Stimulated activated CD4-positive, alpha-beta T cell treated with anti-CD3 and anti-CD28 coated beads, Interleukin-15, amount 100 ng/mL, for 1 hour (primary cell): ENCODE data around the gene PSEN2.

Source experiments
- DNase-seq, 2 donors: peaks; one replicate each; pipeline ENCODE4 v3.0.0-alpha.2; 2020; ENCODE audit warnings: low read depth in 1 of 2, low spot score in 1 of 2

PSEN2 gene

DNA sequence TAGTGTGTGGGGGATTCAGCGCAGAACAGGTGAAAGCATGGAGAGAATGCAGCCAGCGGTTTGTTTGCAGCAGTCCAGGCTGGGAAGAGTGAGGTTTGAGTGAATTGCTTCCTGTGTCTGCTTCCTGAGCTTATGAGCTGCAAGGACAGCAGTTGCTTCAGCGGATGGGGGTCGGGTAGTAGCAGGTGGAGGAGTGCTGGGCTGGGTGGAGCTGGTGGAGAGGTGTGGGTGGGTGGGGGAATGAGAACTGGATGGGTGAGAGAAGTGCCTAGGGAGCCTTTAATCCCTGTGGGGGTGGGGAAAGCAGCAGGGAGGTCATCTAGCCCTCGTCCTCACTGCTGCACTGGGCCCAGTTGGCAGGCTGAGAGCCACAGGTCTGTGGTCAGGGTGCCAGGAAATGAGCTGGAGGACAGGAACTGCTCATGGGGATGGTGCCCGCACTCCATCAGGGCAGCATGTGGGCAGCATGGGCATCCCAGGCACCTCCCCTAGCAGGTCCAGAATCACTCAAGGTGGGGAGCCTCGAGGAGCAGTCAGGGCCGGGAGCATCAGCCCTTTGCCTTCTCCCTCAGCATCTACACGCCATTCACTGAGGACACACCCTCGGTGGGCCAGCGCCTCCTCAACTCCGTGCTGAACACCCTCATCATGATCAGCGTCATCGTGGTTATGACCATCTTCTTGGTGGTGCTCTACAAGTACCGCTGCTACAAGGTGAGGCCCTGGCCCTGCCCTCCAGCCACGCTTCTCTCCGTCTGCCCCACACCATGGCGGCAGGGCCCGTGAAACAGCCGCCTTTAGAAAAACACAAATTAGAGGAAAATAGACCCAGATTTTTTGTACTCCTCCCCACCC is 14.8 kb downstream of the PSEN2 start:
- DNase-seq: no peak

DNA sequence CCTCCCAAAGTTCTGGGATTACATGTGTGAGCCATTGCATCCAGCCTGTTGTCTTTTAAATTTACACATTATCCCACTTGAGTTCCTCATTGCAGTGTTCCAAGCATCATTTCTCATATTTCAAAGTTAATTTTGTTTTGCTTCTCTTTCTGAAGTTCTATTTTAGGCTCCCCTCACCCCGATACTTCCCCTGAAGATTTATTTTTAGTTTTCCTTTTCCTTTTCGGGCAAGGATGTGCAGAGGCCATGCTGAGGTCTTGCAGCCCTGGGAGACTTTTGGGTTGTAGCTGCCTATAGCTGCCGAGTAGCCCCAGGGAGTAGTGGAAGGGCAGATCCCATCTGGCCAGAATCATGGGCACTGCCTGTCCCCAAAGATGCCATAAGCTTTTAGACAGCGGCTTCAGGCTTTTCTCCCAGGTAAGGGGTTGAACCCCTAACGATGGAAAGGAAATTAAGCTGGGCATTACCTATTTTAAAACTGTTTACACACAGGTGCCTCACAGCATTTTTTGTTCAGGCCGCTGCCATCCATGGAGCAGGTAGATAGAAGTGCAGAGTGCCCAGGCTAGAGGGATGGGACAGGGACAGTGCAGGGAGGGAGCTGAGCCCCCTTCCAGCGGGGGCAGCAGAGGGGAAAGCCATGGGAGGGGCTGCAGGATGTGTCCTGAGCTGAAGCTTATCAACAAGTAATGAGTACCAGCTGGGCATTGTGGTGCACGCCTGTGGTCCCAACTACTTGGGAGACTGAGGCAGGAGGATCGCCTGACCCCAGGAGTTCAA is 15.9 kb downstream of the PSEN2 start:
- DNase-seq: no peak

DNA sequence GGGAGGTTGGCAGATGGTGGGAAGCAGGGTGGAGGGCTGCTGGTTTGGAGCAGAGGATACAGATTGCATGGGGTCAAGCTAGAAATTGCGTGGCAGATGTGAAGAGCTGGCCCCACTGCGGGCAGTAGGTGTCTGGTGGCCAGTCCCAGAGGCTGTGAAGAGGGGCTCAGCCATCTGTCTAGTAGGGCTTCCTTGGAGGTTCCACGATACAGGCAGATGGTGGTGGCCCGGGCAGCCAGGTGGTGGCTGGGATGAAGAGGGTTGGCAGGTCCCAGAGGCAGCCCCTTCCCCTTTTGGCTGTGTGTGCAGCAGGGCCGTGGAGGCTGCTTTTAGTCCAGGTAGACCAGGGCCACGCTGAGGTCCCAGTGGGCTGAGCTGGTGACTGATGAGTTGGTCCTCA is 16.6 kb downstream of the PSEN2 start:
- no peak for DNase-seq

DNA sequence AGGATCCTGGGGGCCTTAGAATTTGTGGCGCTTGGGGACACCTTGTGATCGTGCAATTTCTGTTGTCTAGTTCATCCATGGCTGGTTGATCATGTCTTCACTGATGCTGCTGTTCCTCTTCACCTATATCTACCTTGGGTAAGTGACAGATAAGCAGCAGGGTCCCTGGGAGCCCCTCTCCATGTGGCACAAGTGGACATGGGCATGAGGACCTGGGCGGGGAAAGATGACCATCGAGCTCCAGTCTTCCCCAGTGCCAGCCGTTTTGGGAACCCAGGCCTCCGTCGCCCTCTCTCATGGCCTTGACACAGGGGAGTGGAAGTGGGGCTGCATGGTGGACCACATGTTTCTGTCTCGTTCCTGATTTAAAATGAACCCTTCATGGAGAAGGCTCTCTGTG is 17.6 kb downstream of the PSEN2 start:
- no peak for DNase-seq

DNA sequence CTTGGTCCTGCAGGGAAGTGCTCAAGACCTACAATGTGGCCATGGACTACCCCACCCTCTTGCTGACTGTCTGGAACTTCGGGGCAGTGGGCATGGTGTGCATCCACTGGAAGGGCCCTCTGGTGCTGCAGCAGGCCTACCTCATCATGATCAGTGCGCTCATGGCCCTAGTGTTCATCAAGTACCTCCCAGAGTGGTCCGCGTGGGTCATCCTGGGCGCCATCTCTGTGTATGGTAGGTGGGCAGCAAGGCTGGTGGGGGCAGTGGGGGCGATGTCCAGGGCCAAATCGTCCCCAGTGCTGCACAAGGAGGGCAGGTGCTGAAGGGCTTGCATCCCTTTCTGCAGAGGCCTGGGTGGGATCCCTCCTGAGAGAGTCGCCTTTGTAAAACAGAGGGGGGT is 18.4 kb downstream of the PSEN2 start:
- no peak for DNase-seq

DNA sequence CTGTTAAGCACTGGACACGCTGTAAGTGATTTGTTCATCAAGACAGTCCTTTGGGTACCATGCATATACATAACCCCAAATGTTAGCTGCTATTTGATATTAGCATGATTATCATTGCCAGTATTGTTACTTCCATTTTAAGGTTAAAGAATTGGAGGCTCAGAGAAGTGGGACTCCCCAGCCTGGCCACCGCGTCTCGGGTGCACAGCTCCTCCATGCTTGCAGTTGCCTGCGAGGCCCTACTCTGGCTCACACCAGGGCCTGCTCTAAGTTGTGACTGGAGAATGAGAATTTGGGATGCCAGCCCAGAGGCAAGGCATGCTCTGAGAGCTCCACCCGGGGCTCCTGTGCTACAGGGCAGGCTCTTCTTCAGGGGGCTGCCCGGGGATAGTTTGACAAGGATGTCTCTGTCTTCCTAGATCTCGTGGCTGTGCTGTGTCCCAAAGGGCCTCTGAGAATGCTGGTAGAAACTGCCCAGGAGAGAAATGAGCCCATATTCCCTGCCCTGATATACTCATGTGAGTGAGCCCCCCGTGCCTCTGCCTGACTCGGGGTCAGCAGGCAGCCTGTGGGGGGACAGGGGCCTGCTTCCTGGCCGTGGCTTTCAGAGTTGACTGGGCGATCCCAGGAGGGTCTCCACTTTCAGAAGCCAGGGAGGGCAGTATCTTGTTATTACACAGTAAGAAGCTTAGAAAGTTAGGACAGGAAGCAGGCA is 19.4 kb downstream of the PSEN2 start:
- DNase-seq: no peak

DNA sequence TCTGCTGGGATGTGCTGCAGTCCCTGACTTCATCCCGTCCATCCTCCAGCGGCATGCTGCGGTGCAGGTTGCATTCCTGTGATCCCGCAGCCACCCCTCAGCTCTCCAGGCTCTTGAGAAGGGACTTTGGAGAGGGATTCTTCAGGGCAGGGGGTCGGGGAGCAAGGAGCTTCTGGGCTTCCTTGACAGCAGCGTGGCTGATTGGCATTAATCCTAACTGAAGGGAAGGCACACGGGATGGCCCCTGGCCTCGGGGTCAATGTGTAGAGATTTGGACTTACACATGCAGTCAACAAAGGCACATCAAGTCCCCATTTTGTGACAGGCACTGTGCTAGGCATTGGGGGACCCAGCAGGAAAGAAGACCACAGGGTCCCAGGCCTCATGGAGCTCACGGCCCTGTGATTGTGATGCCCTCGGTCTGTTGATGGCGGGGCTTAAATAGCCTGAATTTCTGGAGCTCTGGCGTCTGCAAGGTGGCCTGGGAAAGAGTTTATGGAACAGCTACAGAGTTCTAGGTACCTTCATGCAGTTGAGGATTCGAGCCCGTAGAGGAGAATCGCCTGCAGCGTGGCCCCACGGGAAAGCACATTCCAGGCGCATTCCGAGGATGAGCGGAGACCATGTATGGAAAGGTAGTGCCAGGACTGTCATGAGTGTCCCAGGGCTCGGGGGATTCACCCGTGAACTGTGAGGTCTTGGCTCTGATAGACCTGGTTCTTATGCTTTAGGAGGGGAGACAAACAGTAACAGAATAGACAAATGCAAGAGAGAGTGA is 20.1 kb downstream of the PSEN2 start:
- DNase-seq: no peak

DNA sequence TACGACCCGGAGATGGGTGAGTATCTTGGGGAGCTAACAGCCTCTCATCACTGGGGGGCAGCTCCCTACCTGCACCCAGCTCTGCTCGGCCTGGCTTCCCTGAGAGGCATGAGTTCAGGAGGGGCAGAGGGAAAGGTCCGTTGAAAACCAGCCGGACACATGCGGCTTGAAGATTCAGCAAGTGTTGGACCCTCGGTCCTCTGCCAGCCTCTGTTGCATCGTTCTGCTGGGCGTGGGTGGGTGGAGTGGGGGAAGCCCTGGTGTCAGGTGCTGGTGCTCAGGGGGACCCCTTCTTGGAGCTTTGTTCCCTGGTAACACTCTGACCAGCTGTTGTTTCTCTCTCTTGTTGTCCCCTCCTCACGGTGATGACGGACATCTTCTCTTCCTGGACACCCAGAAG is 20.9 kb downstream of the PSEN2 start:
- DNase-seq: no peak

DNA sequence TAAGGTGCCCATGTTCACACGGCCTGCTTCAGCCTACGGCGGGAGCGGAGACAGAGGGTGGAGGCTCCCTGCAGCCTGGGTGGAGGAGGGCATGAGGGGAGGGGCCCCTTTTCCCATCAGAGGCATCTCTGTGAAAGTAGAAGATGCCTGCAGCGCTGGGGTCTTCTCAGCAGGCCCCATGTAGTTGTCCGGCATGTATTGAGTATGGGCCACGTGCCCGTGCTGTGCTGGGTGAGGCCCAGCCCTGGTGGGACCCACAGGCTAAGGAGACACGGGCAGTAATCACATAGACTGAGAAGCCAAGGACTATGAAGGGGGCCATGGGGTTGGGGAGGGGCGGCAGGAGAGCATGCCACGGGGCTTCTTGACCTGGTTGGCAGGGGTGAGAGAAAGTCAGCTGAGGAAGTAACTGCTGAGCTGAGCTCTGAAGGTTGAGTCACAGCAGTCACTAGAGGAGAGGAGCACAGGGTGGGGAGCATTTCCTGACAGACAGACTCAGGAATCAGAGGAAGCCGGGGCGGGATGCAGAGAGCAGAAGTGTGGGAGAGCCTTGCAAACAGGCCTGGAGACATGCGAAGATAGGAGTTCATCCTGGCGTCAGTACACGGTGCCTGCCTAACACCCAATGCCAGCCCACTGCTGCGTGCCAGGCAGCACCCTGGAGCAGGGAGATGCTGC is 21.6 kb downstream of the PSEN2 start:
- no peak for DNase-seq

DNA sequence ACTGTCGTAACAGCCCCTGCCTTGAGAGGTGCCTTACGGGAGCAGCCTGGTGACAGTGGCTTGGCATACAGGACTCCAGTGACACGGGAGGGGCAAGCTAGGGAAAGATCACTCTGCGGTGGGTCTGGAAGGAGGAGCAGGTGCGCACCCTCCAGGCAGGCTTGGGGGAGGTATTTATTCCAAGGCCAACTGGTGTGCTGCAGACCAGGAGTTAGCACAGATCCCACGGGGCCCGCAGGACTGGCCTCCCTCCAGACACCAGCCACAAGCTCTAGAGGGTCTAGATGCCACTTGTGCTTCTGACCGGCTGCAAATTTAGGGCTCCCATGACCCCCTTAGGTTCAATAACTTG is 22.1 kb downstream of the PSEN2 start:
- no peak for DNase-seq

DNA sequence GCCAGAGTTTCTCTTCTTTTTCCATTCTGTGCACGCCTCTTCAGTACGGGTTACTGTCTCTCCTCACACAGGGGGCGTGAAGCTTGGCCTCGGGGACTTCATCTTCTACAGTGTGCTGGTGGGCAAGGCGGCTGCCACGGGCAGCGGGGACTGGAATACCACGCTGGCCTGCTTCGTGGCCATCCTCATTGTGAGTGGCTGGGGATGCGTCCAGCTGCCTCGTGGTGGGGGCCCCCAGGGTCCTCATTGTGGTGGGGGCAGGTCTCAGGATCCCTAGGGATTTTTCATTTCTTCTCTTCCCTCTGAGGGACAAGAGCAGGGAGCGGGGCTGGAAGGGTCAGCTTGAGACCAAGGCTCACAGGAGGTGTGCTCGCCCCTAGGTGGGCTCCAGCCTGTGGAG is 23.5 kb downstream of the PSEN2 start:
- no peak for DNase-seq

DNA sequence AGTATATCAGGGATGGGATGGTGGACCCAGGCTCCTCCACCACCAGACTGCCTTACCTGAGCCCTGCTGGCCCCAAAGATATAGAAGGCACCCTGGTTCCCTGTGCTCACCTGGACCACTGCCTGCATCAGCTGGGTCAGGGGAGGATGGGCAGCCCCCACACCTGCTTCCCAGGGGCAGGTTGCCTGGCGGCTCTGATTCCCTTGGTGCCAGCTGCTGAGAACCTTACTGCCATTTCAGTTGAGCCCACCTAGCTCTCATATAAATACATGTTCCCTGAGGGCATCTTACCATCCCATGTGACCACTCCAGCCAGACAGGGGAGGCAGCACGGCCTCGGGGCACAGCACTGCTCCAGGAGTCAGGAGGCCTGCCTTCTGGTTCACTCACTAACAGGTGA is 24.4 kb downstream of the PSEN2 start:
- no peak for DNase-seq

DNA sequence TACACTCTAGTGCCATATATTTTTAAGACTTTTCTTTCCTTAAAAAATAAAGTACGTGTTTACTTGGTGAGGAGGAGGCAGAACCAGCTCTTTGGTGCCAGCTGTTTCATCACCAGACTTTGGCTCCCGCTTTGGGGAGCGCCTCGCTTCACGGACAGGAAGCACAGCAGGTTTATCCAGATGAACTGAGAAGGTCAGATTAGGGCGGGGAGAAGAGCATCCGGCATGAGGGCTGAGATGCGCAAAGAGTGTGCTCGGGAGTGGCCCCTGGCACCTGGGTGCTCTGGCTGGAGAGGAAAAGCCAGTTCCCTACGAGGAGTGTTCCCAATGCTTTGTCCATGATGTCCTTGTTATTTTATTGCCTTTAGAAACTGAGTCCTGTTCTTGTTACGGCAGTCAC is 25.2 kb downstream of the PSEN2 start:
- no peak for DNase-seq

DNA sequence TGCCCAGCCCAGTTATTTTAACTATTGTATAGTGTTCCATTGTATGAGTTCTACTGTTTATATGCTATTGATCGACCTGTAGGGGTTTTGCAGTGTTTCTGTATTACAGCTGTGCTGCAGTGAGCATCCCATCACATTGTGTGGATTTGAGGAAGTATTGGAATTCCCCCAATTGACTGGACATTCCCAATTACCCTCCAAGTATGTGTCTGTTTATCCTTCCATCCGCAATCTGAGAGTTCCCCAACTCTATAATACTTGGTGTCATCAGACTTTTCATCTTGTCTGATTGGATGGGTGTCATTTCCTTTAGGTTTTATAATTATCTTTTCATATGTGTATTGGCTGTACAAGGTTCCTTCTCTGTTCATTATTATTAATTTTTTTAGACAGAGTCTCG is 27.8 kb downstream of the PSEN2 start:
- DNase-seq: no peak

DNA sequence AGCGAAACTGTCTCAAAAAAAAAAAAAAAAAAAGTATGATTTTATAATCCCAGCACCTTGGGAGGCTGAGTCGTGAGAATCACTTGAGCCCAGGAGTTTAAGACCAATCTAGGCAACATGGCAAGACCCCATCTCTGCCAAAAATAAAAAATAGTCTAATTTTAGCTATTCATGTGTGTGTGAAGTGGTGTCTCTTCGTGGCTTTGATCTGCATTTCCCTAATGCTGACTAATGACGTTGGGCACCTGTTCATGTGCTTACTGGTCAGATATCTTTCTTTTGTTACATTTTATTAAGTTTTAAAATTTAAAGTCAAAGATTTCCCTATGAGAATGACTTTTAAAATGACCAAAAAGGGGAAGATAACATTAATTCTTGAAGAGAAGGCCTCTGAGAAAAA is 31.0 kb downstream of the PSEN2 start:
- no peak for DNase-seq

DNA sequence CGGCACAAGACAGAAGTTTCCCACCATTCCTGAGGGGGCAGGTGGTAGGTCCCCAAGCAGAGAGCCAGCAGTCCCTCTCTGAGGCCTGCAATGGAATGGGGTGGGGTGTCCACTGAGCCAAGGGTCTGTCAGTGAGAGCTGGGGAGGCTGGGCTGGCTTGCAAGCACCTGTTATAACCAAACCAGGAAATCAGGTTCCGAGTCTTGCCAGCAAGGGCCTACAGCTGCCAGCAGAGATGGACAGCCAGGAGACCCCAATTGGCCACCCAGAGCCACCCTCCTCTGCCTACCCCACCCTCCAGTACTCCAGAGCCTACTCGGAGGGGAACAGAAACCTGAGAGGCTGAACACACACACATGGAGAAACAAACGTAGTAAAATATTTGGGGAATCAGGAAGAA is 32.2 kb downstream of the PSEN2 start:
- no peak for DNase-seq

DNA sequence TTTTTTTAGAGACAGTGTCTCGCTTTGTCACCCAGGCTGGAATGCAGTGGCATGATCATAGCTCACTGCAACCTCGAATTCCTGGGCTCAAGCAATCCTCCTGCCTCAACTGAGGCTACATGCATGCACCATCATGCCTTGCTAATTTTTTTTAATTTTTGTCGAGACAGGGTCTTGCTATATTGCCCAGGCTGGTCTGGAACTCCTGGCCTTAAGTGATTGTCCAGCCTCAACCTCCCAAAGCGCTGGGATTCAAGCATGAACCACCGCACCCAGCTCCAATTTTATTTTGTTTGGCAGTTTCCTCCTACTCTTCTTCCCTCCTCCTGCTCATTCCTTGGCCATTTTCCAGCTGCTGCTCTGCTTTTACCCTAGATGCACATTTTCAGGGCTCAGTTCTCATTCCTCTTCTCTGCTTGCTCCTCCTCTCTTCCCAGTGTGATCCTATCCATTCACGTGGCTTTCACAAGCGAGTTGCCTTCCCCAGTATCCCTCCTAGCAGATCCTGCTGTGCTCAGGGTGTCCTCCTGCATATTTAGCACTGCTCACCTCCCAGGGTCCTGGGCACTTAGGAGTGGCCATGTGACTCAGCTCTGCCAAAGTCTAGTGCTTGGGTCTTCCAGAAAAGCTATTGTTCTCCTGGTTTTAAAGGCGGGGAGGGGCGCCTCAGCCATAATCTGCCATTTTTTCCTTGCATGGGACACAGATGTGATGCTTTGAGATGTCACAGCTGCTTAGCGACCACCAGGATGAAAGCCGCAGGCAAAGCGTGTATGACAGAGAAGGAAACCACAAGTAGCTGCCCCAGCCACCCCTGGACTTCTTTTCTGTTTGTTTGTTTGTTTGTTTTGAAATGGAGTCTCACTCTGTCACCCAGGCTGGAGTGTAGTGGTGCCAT is 33.7 kb downstream of the PSEN2 start:
- no peak for DNase-seq

DNA sequence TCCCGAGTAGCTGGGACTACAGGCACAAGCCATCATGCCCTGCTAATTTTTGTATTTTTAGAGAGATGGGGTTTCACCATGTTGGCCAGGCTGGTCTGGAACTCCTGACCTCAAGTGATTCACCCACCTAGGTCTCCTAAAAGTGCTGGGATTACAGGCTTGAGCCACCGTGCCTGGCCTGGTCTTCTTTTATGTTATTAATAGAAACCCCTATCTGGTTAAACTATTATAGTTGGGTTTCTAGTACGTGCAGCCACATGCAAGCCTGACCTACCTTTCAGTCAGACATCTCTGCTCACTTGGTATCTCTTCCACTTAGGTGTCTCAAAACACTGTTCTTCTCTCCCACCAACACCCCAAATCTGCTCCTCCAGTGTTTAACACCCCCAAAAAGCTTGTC is 34.4 kb downstream of the PSEN2 start:
- DNase-seq: no peak

DNA sequence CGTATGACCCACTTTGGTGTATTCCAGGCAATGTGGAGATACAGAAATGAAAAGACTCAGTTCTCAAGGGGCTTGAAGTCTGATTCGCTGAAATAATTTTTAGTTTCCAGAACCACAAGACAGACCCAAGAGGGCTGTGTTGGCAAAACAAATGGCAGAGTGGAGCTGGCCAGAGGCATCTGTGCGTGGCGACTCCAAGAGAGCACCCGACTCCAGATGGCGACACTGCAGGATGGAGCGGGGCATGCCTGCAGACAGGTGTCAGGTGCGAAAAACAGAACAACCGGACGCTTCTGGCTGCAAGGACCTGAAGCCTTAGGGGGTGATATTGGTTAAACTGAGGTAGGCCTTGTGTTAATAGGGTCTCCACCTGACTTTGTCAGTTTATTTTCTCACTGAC is 38.0 kb downstream of the PSEN2 start:
- DNase-seq: no peak

DNA sequence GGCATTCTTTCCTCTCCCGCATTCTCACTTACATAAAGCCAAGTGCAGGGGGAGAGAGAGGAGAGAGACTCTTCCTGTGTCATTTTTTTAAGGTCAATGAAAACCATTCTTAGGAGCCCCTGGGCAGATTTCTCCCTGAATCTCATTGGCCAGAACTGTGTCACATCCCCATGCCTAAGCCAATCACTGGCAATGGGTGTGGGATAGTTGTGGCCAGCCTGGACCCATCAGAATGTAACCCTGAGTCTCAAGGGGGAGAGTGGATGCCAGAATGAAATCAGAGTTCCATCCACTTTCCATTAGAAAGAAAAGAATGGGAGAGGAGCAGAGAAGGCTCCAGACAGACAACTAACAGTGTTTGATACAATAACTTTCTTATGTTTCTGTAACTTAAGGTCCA is 38.5 kb downstream of the PSEN2 start:
- no peak for DNase-seq
